Fibroblast of the aortic adventitia (primary cell): ENCODE measurements around the gene SMARCD2. TPM values are rescaled to one million over a fixed set of nuclear protein-coding genes. Genes with fewer than 3 reads are reported as not detected.

Experiments
- DNase-seq: peaks from one replicate; pipeline ENCODE4 v3.0.0-alpha.2; 2010; ENCODE audit warnings: low read depth
- H3K4me3 ChIP-seq: 2 replicates; pipeline ENCODE4 v1.5.1; 2011; ENCODE audit warnings: low read depth, mild to moderate bottlenecking, control low read depth, low read length, moderate library complexity
- total RNA-seq: library from RNA; depleted of rRNA; stranded (reverse); fragments of >200 nt; gene quantifications from 2 replicates; pipeline ENCODE4 v1.2.3, GENCODE V29; 2012; ENCODE audit warnings: low replicate concordance
- TF ChIP-seq, protein P1 (sequence below): IDR thresholded peaks from 2 replicates; pipeline ENCODE4 v1.5.1; 2011; ENCODE audit warnings: mild to moderate bottlenecking, low read length, control low read depth, inconsistent platforms; ENCODE audit not compliant: insufficient read depth

SMARCD2 gene
- total RNA-seq, 1 donor: 50.1 TPM

DNA sequence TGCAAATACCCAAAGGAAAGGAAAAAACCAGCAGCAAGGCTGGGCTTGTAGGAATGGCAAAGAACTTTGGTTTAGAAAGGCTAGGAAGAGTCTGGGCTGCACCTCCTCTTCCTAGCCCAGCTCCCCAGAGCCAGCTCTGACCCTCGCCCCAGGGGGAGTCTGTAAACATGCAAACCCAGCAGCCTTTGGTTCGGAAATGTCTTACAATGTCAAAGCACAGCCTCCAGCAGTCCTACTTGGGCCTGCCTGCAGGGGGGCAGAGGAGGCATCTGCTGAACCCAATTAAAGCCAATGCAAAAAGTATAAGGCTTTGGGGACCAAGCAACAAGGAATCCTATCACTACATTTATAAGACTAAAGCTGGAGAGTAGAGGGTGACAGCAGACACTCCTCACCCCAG is 10.0 kb downstream of the SMARCD2 start:
- no peak for DNase-seq
- H3K4me3 ChIP-seq: no peak overlapping the region
- TF ChIP-seq, protein P1, sequence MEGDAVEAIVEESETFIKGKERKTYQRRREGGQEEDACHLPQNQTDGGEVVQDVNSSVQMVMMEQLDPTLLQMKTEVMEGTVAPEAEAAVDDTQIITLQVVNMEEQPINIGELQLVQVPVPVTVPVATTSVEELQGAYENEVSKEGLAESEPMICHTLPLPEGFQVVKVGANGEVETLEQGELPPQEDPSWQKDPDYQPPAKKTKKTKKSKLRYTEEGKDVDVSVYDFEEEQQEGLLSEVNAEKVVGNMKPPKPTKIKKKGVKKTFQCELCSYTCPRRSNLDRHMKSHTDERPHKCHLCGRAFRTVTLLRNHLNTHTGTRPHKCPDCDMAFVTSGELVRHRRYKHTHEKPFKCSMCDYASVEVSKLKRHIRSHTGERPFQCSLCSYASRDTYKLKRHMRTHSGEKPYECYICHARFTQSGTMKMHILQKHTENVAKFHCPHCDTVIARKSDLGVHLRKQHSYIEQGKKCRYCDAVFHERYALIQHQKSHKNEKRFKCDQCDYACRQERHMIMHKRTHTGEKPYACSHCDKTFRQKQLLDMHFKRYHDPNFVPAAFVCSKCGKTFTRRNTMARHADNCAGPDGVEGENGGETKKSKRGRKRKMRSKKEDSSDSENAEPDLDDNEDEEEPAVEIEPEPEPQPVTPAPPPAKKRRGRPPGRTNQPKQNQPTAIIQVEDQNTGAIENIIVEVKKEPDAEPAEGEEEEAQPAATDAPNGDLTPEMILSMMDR: no peak

DNA sequence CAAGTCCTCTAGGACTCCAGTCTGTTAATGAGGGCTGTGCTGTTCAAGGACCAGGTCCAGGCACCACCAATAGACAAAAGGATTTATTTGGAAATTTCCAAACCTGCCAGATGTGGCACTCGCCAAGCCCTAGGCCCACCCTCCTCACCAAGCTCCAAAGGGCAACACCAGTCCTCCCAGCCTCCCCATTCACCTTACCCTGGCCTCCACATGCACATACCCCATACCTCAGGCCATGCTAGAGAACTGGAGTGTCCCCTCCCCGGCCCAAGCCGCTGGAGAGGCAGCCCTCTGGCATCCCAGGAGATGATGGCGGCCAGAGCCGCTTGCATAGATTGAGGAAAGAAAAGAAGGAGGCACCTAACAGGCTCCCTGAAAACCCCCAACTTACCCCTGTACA is 10.5 kb downstream of the SMARCD2 start:
- no peak overlapping the region for H3K4me3 ChIP-seq
- DNase-seq: no peak
- TF ChIP-seq, protein P1: no peak

DNA sequence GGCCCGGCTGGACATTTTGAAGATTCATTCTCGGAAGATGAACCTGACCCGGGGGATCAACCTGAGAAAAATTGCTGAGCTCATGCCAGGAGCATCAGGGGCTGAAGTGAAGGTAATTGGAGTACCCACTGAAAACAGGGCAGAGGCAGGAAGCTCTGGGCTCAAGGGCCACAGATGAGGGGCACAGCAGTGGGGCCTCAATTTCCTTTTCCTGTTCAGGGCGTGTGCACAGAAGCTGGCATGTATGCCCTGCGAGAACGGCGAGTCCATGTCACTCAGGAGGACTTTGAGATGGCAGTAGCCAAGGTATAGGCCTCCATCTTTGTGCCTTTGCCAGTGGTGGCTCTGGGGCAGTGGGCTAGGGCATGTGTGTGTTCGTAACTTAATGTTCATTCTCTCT is 11.0 kb downstream of the SMARCD2 start:
- H3K4me3 ChIP-seq: no peak overlapping the region
- no peak for DNase-seq
- TF ChIP-seq, protein P1: no peak

DNA sequence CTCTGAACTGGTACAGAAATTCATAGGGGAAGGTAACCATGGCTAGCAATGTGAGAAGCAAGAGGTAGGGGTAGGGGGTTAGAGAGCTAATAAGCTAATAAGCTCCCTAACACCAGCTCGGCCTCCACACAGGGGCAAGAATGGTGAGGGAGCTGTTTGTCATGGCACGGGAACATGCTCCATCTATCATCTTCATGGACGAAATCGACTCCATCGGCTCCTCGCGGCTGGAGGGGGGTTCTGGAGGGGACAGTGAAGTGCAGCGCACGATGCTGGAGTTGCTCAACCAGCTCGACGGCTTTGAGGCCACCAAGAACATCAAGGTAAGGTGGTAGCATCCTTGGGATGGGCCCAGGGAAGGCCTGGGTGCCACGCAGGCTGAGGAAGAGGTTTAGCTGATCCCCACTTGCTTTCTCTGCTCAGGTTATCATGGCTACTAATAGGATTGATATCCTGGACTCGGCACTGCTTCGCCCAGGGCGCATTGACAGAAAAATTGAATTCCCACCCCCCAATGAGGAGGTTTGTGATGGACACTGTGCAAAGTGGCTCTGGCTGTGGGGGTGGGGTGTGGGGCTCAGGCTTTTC is 11.5 kb downstream of the SMARCD2 start:
- H3K4me3 ChIP-seq: no peak overlapping the region
- DNase-seq: no peak
- TF ChIP-seq, protein P1: no peak

DNA sequence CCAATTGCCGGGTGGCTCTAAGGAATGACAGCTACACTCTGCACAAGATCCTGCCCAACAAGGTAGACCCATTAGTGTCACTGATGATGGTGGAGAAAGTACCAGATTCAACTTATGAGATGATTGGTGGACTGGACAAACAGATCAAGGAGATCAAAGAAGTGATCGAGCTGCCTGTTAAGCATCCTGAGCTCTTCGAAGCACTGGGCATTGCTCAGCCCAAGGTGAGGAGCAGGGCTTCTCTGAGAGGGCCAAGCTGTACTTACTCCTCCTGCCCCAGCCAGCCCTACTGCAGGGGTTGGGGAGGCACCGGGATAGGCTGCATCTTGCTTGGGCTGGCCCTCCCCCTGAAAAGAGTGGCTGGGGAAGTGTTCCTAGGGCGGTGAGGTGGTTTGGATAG is 12.2 kb downstream of the SMARCD2 start:
- TF ChIP-seq, protein P1: no peak
- DNase-seq: no peak
- H3K4me3 ChIP-seq: no peak overlapping the region

DNA sequence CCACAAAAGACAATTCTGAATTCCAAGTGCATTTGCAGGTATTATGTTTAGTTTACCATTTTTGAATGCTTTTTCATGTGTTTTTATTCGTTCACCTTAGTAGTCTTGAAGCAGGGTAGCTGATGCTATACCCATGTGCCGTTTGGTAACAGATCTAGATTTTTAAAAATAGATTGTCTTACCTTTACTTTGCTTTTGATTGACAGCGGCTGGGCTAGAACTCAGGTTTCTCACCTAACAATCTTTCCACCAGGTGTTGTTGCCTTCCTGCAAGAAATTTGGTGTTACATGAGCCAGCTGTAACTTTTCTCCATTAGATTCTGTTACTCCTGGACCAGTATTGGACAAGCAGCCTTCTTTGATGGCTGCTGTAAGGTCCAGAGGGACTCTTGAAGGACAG is 13.5 kb downstream of the SMARCD2 start:
- H3K4me3 ChIP-seq: no peak overlapping the region
- TF ChIP-seq, protein P1: no peak
- no peak for DNase-seq

DNA sequence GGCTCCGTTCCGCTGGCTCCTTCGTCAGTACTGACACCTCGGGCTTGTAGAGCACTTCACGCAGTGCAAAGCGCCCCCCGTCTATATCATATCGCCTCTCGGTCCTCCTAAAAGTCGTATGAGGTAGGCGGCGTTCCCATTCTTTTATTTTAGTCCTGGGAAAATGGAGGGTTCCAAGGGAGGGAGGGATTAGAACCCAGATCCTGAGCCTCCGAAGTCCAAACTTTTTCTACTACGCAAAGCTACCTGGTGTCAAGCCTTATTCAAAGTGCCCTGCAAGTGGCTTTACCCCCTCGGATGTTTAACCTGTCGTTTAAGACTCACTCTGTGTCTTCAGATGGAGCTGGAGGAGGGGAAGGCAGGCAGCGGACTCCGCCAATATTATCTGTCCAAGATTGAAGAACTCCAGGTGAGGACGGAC is 14.7 kb downstream of the SMARCD2 start:
- no peak for DNase-seq
- peak overlapping the region; percentile 93 for H3K4me3 ChIP-seq
- TF ChIP-seq, protein P1: no peak
